IMR-90 (cell line): Measurements from ENCODE around the gene PKHD1. TPM values are rescaled to one million over a fixed set of nuclear protein-coding genes. Genes with fewer than 3 reads are reported as not detected.

ENCODE experiments used
- ATAC-seq: fragments of 200-7000 bp; cut with Tn5 transposase; 2 replicates; pipeline ENCODE4 v1.9.1; 2020; ENCODE audit warnings: low read depth, mild to moderate bottlenecking, moderate library complexity
- BruUV-seq: library from RNA; stranded (reverse); fragments of 400-500 nt; replicated peaks from 2 replicates; lab custom pipeline; 2021; lab: Mats Ljungman, UMichigan
- CTCF ChIA-PET: fragments of 300-600 bp; formaldehyde crosslinking; extraction: SDS; loops from one replicate; lab custom pipeline; 2021; ENCODE audit warnings: antibody characterized with exemption; lab: Yijun Ruan, JAX
- POLR2A ChIA-PET: fragments of 300-600 bp; sonication (Branson Sonifier 250); formaldehyde crosslinking; loops from one replicate; lab custom pipeline; 2022; ENCODE audit warnings: antibody characterized with exemption; ENCODE audit not compliant: unreplicated experiment; lab: Charles Lee
- DNase-seq: peaks from one replicate; pipeline ENCODE4 v3.0.0; 2013
- H2AFZ ChIP-seq: replicated peaks from 2 replicates; pipeline ENCODE3; 2013; ENCODE audit warnings: low read length, mild to moderate bottlenecking; ENCODE audit not compliant: poor library complexity
- H2AK5ac ChIP-seq: 2 replicates; pipeline ENCODE4 v1.6.1; 2013; ENCODE audit warnings: low read depth, low read length, inconsistent platforms
- H2AK9ac ChIP-seq: replicated peaks from 2 replicates; pipeline ENCODE3; 2013; ENCODE audit warnings: mild to moderate bottlenecking, low read depth, low read length, moderate library complexity; ENCODE audit not compliant: poor library complexity
- H2BK120ac ChIP-seq: 2 replicates; pipeline ENCODE4 v1.6.1; 2013; ENCODE audit warnings: low read depth, low read length, inconsistent platforms
- H2BK15ac ChIP-seq: 3 replicates; pipeline ENCODE4 v1.6.1; 2013; ENCODE audit warnings: low read depth, low read length, inconsistent platforms
- H2BK20ac ChIP-seq: 2 replicates; pipeline ENCODE4 v1.6.1; 2013; ENCODE audit warnings: low read depth, mild to moderate bottlenecking, inconsistent platforms, low read length, moderate library complexity
- H2BK5ac ChIP-seq: 2 replicates; pipeline ENCODE4 v1.6.1; 2013; ENCODE audit warnings: mild to moderate bottlenecking, low read depth, low read length, inconsistent platforms; ENCODE audit not compliant: poor library complexity, severe bottlenecking
- H3K14ac ChIP-seq: replicated peaks from 2 replicates; pipeline ENCODE4 v1.6.1; 2013; ENCODE audit warnings: low read depth, low read length, inconsistent platforms
- H3K18ac ChIP-seq: 2 replicates; pipeline ENCODE4 v1.6.1; 2013; ENCODE audit warnings: low read depth, low read length, control low read depth
- H3K23ac ChIP-seq: 2 replicates; pipeline ENCODE4 v1.6.1; 2013; ENCODE audit warnings: low read depth, low read length, inconsistent platforms
- H3K27ac ChIP-seq: 2 replicates; pipeline ENCODE4 v1.5.1; 2013; ENCODE audit warnings: mild to moderate bottlenecking, control low read depth, low read length; ENCODE audit not compliant: insufficient read depth
- H3K27me3 ChIP-seq: 2 replicates; pipeline ENCODE4 v1.6.1; 2013; ENCODE audit warnings: low read length; ENCODE audit not compliant: control insufficient read depth, insufficient read depth
- H3K36me3 ChIP-seq: 2 replicates; pipeline ENCODE4 v1.6.1; 2013; ENCODE audit warnings: low read length, mixed read lengths; ENCODE audit not compliant: control insufficient read depth, insufficient read depth
- H3K4ac ChIP-seq: 2 replicates; pipeline ENCODE4 v1.6.1; 2013; ENCODE audit warnings: low read depth, low read length, inconsistent platforms
- H3K4me1 ChIP-seq: 2 replicates; pipeline ENCODE4 v1.6.1; 2013; ENCODE audit warnings: low read length, mixed read lengths; ENCODE audit not compliant: control insufficient read depth, insufficient read depth
- H3K4me2 ChIP-seq: 2 replicates; pipeline ENCODE4 v1.6.1; 2013; ENCODE audit warnings: low read depth, mild to moderate bottlenecking, control low read depth, low read length, moderate library complexity
- H3K4me3 ChIP-seq: 2 replicates; pipeline ENCODE4 v1.5.1; 2013; ENCODE audit warnings: low read depth, mild to moderate bottlenecking, control low read depth, low read length, moderate library complexity; ENCODE audit not compliant: insufficient read depth
- H3K56ac ChIP-seq: 2 replicates; pipeline ENCODE4 v1.6.1; 2013; ENCODE audit warnings: low read length, inconsistent platforms; ENCODE audit not compliant: insufficient read depth; ENCODE audit errors: extremely low read depth
- H3K79me1 ChIP-seq, 2 experiments: 2 replicates each; pipeline ENCODE4 v1.6.1; 2013; ENCODE audit warnings: low read length in 2 of 2, inconsistent platforms in 1 of 2, low read depth in 1 of 2
- H3K9ac ChIP-seq: 2 replicates; pipeline ENCODE4 v1.6.1; 2013; ENCODE audit warnings: low read depth, low read length, control low read depth
- H3K9me1 ChIP-seq: 2 replicates; pipeline ENCODE4 v1.6.1; 2013; ENCODE audit warnings: low read length, inconsistent platforms; ENCODE audit not compliant: insufficient read depth
- H3K9me3 ChIP-seq: 2 replicates; pipeline ENCODE4 v1.6.1; 2013; ENCODE audit warnings: low read length; ENCODE audit not compliant: control insufficient read depth, insufficient read depth
- H4K20me1 ChIP-seq: 2 replicates; pipeline ENCODE4 v1.6.1; 2013; ENCODE audit warnings: low read length, inconsistent platforms; ENCODE audit not compliant: insufficient read depth
- H4K5ac ChIP-seq: 2 replicates; pipeline ENCODE4 v1.6.1; 2013; ENCODE audit warnings: mild to moderate bottlenecking, low read depth, low read length, control low read depth
- H4K8ac ChIP-seq, 2 experiments: 2 replicates each; pipeline ENCODE4 v1.6.1; 2013; ENCODE audit warnings: low read depth in 2 of 2, low read length in 2 of 2, control low read depth in 1 of 2, inconsistent platforms in 1 of 2
- H4K91ac ChIP-seq: 2 replicates; pipeline ENCODE4 v1.6.1; 2013; ENCODE audit warnings: low read depth, low read length, inconsistent platforms; ENCODE audit not compliant: insufficient read depth
- BHLHE40 ChIP-seq: fragments of 150-350 bp; IDR thresholded peaks from 2 replicates; pipeline ENCODE4 v1.6.1; 2016; ENCODE audit warnings: mild to moderate bottlenecking, low read depth, low read length
- RCOR1 ChIP-seq: IDR thresholded peaks from 2 replicates; pipeline ENCODE4 v1.6.1; 2012; ENCODE audit warnings: mild to moderate bottlenecking, low read length, improper control_type of control experiment; ENCODE audit not compliant: insufficient replicate concordance
- WGBS, 2 experiments: methylation state at CpG; one replicate each; pipeline versions ENCODE4 v1.1.5 to v1.1.7; 2013; ENCODE audit warnings: missing lambda C conversion rate in 2 of 2; ENCODE audit not compliant: insufficient read length in 1 of 2; ENCODE audit errors: extremely low coverage in 2 of 2; 5-methylcytosine and 5-hydroxymethylcytosine counted together
- dilution Hi-C: fragments of 300-500 bp; cut with HindIII; formaldehyde crosslinking; loops from one replicate; pipeline ENCODE4 v1.14.3; 2018; ENCODE audit warnings: low sequenced_read_pairs; ENCODE audit not compliant: unreplicated experiment
- in situ Hi-C: fragments of 300-500 bp; cut with MboI; formaldehyde crosslinking; loops from 3 replicates; pipeline ENCODE4 v1.14.3; 2019; ENCODE audit warnings: low sequenced_read_pairs, inconsistent platforms, mixed read lengths
- intact Hi-C: fragments of 100-400 bp; cut with micrococcal nuclease; formaldehyde crosslinking; loops from 2 replicates; pipeline ENCODE4 v1.10.0; 2022
- polyA plus RNA-seq, 3 experiments: library from polyadenylated mRNA; depleted of rRNA; stranded (reverse); fragments of >200 nt; gene quantifications; 2 replicates each; pipeline ENCODE4 v1.2.3, GENCODE V29; 2012; ENCODE audit warnings: low replicate concordance in 1 of 3
- total RNA-seq: library from RNA; depleted of rRNA; stranded (reverse); fragments of >200 nt; gene quantifications from 2 replicates; pipeline ENCODE4 v1.2.3, GENCODE V29; 2012

PKHD1 gene
- total and polyA plus RNA-seq, 2 of the 4 experiments (the other 2 are of a cell fraction): not detected

- TF ChIP-seq BHLHE40: no peak
- TF ChIP-seq RCOR1: no peak
- Histone ChIP-seq H3K18ac (no peak overlapping the region), H3K9ac (no peak overlapping the region), H4K20me1 (no peaks in the 10 kb centered on the region), H4K5ac (no peak overlapping the region), H4K8ac (no peak overlapping the region), H2BK120ac (no peak overlapping the region), H3K23ac (no peak overlapping the region), H2BK15ac (no peak overlapping the region), H2BK20ac (no peak overlapping the region), H3K56ac (no peak overlapping the region), H3K4me2 (no peak overlapping the region), H3K9me1 (no peaks in the 10 kb centered on the region), H3K4me3 (no peak overlapping the region), H2AK9ac (no peak overlapping the region), H3K27me3 (no peaks in the 10 kb centered on the region), H3K36me3 (no peaks in the 10 kb centered on the region), H2AFZ (no peak overlapping the region), H3K27ac (no peak overlapping the region), H4K91ac (no peak overlapping the region), H3K4ac (no peak overlapping the region), H3K4me1 (no peaks in the 10 kb centered on the region), H2BK5ac (no peak overlapping the region), H3K14ac (no peak overlapping the region), H3K79me1 (no peaks in the 10 kb centered on the region), H3K9me3 (no peaks in the 10 kb centered on the region), H2AK5ac (no peak overlapping the region)
- no TSS peak for BruUV-seq
- dilution Hi-C loops (no loop called here), intact Hi-C loops (no loop called here), in situ Hi-C loops (no loop called here)
- DNase-seq (no peak), ATAC-seq (no peak)
- no CpG with 5 or more reads among the region's 3 CpGs for WGBS, 2 experiments
- CTCF ChIA-PET: no interaction called here
- POLR2A ChIA-PET: no interaction called here
Measured at GRCh38 chr6:52124126-52125121, 37.0 kb upstream of the PKHD1 start.
